Fibroblast of lung (primary cell): ENCODE data around the gene HSFY2. TPM values are rescaled to one million over a fixed set of nuclear protein-coding genes. Genes with fewer than 3 reads are reported as not detected.

Experiments used
- polyA plus RNA-seq, 2 donors: library from polyadenylated mRNA; depleted of rRNA in 1 of 2; stranded (reverse) in 1 of 2; unstranded in 1 of 2; fragments of >200 nt; gene quantifications; 2 replicates each; pipeline ENCODE4 v1.2.1, GENCODE V29; 2011 to 2012; ENCODE audit warnings: missing spikeins in 1 of 2
- total RNA-seq: library from RNA; depleted of rRNA; stranded (reverse); fragments of >200 nt; gene quantifications from 2 replicates; pipeline ENCODE4 v1.2.1, GENCODE V29; 2014

The HSFY2 gene
- total and polyA plus RNA-seq, 2 donors (not counting 1 experiment from before 2014, with no cell fraction given), result 0.06 TPM; not detected in 1

Other genes with a start within 250 kb of the HSFY2 start
- not detected in 2 replicates for gene HSFY1, start 227.0 kb downstream of the HSFY2 start, total RNA-seq
- not detected in 2 replicates for gene HSFY1, start 227.0 kb downstream of the HSFY2 start, polyA plus RNA-seq